Stimulated activated effector memory CD8-positive, alpha-beta T cell treated with anti-CD3 and anti-CD28 coated beads, Interleukin-12 subunit alpha, Interleukin-12 subunit beta, amount 100 ng/mL, for 72 hours (primary cell): ENCODE results near the gene KAT6B.
A peak's percentile ranks its signal among the peaks of the same experiment; 100 is the strongest.

Experiments
- ATAC-seq: fragments of 150-1000 bp; cut with Tn5 transposase; 2 replicates; pipeline ENCODE4 v1.10.0; 2021
- DNase-seq, 2 donors: peaks; one replicate each; pipeline ENCODE4 v3.0.0; 2021 to 2022; ENCODE audit warnings: low spot score in 2 of 2
- H3K27ac Mint-ChIP-seq: one replicate; pipeline ENCODE4 v1.8.0; 2022; ENCODE audit warnings: mild to moderate bottlenecking, mixed read lengths
- H3K36me3 Mint-ChIP-seq: one replicate; pipeline ENCODE4 v1.8.0; 2022; ENCODE audit warnings: mild to moderate bottlenecking, mixed read lengths
- H3K4me1 Mint-ChIP-seq: one replicate; pipeline ENCODE4 v1.8.0; 2022; ENCODE audit warnings: mixed read lengths
- H3K4me3 Mint-ChIP-seq: one replicate; pipeline ENCODE4 v1.8.0; 2022; ENCODE audit warnings: mild to moderate bottlenecking, mixed read lengths
- H3K9me3 Mint-ChIP-seq: one replicate; pipeline ENCODE4 v1.8.0; 2022; ENCODE audit warnings: mixed read lengths

KAT6B gene

GRCh38 chr10:74925291-74925690, 98.9 kb downstream of the KAT6B start:
- Mint-ChIP-seq H3K9me3 (no peaks in the 10 kb centered on the region), H3K27ac (no peak overlapping the region), H3K4me3 (no peak overlapping the region), H3K4me1 (peaks cover 29% of the 10 kb centered on the region), H3K36me3 (no peaks in the 10 kb centered on the region)
- ATAC-seq, result no peak
- no peak for DNase-seq

- H3K9me3 Mint-ChIP-seq, result no peaks in the 10 kb centered on the region
- no peaks in the 10 kb centered on the region for H3K36me3 Mint-ChIP-seq
- no peak for DNase-seq
- H3K27ac Mint-ChIP-seq, result no peak overlapping the region
- ATAC-seq, result no peak
- H3K4me1 Mint-ChIP-seq, result peaks cover 29% of the 10 kb centered on the region
- H3K4me3 Mint-ChIP-seq, result no peak overlapping the region
Observed at GRCh38 chr10:74925708-74926107, 99.3 kb downstream of the KAT6B start.

DNA sequence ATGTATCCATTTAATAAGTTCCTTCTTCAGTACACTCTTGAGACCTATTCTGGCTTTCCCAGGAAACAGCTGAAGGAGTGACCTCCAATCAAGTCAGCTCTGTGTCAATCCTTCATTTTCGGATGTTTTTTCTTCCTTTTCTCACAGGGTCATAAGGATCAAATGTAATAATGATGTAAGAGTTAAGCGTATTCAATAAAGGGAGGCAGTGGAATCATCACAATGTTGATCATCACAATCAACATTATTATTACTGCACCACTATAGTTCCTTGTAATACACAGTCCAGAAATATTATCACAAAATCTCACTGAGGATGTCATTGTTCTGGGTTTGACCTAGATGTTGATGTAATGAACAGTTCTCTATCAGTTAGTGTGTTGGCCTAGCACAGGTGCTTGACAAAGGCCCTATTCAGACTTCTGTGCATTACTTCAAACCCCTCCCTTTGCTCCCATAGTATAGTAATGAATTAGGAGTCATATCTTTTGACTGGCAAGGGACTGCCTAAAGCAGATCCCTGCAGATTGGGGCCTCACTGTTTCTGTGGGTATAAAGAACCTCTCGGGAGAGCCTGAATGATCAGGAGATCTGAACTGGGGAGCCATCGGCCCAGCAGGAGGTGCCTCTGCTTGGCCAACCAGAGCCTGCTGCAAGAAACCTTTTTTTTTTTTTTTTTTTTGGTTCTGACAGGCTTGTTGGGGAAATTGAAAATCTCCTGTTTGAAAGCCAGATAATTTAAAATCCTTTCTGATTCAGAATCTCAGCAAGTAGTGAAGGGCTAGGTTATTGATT, 100.6 kb downstream of the KAT6B start:
- ATAC-seq, result no peak
- no peak overlapping the region for H3K4me3 Mint-ChIP-seq
- no peaks in the 10 kb centered on the region for H3K9me3 Mint-ChIP-seq
- H3K36me3 Mint-ChIP-seq, result no peaks in the 10 kb centered on the region
- peaks cover 27% of the 10 kb centered on the region for H3K4me1 Mint-ChIP-seq
- no peak for DNase-seq
- peak overlapping the region; percentile 13 for H3K27ac Mint-ChIP-seq

DNA sequence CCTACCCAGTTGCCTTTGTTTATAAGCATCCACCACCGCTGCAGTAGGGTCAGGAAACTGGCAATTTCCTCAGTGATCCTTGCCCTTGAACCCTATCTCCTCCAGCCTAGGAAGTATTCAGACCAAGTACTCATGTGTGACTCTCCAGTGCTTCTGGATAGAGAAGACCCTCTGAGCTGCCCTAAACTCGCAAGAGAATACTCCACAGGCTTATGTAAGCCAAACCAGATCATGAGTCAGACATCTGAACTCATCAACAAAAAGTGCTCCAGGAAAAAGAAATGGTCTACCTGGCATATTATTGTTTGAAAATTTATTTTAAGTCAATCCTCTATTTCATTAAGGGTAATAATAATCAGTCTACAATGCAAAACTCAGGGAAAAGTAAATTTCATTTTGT, 101.3 kb downstream of the KAT6B start:
- Mint-ChIP-seq H3K4me1 (peaks cover 29% of the 10 kb centered on the region), H3K4me3 (no peak overlapping the region), H3K9me3 (no peaks in the 10 kb centered on the region), H3K36me3 (no peaks in the 10 kb centered on the region), H3K27ac (peak overlapping the region; percentile 13)
- DNase-seq, result no peak
- ATAC-seq, result no peak

- ATAC-seq (no peak), DNase-seq (no peak)
- H3K36me3 Mint-ChIP-seq, result no peaks in the 10 kb centered on the region
- H3K4me1 Mint-ChIP-seq, result peaks cover 28% of the 10 kb centered on the region
- no peak overlapping the region for H3K4me3 Mint-ChIP-seq
- H3K9me3 Mint-ChIP-seq, result no peaks in the 10 kb centered on the region
- no peak overlapping the region for H3K27ac Mint-ChIP-seq
Observed at GRCh38 chr10:74928742-74929191, 102.4 kb downstream of the KAT6B start.

GRCh38 chr10:74929197-74929596, 102.8 kb downstream of the KAT6B start:
- peaks cover 27% of the 10 kb centered on the region for H3K4me1 Mint-ChIP-seq
- H3K9me3 Mint-ChIP-seq, result no peaks in the 10 kb centered on the region
- H3K36me3 Mint-ChIP-seq, result no peaks in the 10 kb centered on the region
- no peak overlapping the region for H3K4me3 Mint-ChIP-seq
- DNase-seq, result no peak
- H3K27ac Mint-ChIP-seq, result no peak overlapping the region
- ATAC-seq, result no peak

DNA sequence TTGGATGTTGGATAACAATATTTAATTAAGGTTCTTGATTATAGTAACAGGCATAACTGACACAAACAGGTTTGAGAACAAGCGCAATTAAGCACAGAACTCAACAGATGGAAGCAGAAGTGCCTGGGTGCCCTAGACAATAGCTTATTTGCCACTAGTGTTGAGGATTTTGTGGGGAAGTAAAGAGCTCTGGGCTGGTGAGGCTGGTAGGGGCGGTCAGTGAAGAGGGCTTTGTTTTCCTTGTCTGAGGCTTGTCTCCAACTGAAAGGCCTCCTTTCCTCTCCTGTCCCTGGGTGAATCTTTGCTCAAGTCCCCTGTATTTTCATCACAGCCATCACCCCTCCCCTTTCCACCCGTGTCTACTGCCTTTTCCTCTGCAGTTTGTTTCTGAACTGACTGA, 104.6 kb downstream of the KAT6B start:
- Mint-ChIP-seq H3K36me3 (no peaks in the 10 kb centered on the region), H3K9me3 (no peaks in the 10 kb centered on the region), H3K27ac (no peak overlapping the region), H3K4me1 (peaks cover 35% of the 10 kb centered on the region), H3K4me3 (no peak overlapping the region)
- DNase-seq, result no peak
- ATAC-seq, result no peak

DNA sequence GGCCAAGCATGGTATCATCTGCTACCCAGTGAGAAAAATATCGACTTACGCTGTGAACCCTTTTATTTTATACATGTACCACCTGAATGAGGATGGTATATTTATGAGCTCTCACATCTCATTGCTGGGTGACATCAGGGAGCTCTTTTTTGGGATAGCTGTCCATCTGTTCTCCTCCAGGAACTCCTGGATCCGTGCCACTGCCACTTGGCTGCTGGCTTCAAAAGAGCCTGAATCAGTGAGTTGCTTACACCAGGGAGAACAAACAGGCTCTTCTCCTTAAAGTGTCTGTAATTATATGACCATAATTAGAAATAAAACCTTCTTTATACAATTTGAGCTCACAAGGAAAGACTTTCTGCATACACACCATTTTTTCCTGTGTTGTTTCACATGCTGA, 106.2 kb downstream of the KAT6B start:
- H3K4me3 Mint-ChIP-seq, result no peak overlapping the region
- ATAC-seq (no peak), DNase-seq (no peak)
- H3K4me1 Mint-ChIP-seq, result peaks cover 35% of the 10 kb centered on the region
- peak overlapping the region; percentile 70 for H3K27ac Mint-ChIP-seq
- no peaks in the 10 kb centered on the region for H3K36me3 Mint-ChIP-seq
- H3K9me3 Mint-ChIP-seq, result no peaks in the 10 kb centered on the region

DNA sequence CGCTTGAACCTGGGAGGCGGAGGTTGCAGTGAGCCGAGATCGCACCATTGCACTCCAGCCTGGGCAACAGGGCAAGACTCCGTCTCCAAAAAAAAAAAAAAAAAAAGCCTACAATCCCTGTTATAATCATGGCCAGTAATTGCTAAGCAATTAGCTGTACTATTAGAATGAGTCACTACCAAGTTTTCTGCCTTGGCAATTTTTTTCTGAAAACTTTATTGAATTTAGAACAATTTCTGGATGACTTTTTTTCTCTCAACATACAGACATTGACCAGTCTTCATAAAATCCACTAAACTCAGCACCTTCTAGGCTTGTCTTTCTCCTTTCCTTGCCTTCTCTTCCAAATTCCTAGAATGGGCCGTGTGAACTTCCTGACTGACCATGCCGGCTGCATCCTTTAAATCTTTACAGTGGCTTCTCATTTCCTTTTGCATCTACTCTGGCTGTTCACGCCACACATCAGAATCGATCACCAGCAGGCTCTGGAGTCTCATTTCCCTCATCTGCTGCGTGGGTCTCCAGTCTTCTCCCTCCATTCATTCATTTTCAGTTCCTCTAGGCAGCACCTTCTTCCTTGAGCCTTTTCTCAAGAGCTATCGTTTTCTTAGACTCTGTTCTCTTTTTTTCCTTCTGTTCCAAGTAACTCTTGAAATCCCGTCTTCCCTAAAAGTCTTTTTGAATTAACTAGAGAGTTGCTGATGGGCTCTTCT, 107.9 kb downstream of the KAT6B start:
- no peak for ATAC-seq
- peaks cover 37% of the 10 kb centered on the region for H3K4me1 Mint-ChIP-seq
- no peaks in the 10 kb centered on the region for H3K36me3 Mint-ChIP-seq
- DNase-seq, result no peak
- no peaks in the 10 kb centered on the region for H3K9me3 Mint-ChIP-seq
- H3K27ac Mint-ChIP-seq, result no peak overlapping the region
- no peak overlapping the region for H3K4me3 Mint-ChIP-seq

DNA sequence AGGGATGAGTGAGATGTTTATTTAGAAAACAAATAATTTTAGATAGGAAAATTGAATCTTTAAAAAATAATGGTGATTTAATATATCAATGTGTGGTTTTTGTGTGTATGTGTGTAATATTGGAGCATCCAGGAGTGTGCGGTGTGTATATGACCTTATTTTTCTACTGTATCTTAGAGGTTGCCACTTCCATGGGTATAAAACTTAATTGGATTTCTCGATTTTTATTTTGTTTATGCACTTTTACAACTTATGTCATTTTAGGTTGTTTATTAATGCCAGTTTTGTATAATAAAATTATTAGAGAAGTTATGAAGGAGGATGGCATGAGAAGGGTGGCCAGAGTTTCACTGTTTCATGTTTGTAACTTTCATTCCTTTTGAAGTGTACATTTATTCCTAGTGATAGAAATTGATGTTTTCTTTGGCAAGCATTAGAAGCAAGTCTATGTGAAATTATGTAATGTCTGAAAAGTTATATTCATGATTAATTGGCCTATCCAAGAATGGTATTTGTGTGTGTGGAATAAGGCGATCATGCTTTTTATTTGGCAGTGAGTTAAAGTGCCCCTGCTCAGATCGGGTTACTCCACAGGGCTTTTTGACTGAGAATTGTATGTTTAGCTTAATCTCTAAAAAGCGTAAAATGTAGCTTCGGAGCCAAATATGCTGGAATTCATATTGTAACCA, 110.3 kb downstream of the KAT6B start:
- H3K4me3 Mint-ChIP-seq, result no peak overlapping the region
- DNase-seq (no peak), ATAC-seq (no peak)
- no peaks in the 10 kb centered on the region for H3K9me3 Mint-ChIP-seq
- peaks cover 43% of the 10 kb centered on the region for H3K4me1 Mint-ChIP-seq
- H3K27ac Mint-ChIP-seq, result no peak overlapping the region
- H3K36me3 Mint-ChIP-seq, result no peaks in the 10 kb centered on the region

DNA sequence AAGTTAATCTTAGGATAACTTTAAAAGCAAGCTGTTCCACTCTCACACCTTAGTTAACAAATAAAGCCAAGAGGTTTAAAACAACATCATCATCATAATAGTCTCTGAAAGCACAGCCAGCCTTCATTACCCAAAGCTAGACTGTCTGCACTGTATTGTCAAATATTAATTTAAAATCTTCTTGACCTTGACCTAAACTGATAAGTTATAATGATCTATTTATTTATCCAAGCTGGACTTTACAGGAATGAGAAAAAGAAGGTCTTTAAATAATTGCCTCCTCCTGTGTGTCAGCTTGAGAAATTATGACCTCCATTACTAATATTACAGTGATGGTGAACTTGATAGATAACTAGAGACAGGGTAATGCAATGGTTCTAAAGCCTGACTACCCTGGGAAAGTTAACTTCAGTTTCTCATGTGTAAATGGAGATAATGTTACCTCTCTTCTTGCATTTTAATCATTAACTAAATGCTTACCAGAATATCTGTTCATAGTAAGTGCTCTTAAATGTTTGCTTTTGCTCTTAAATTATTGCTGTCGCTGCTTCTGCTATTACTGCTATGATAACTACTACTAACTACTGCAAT, 111.0 kb downstream of the KAT6B start:
- DNase-seq, result no peak
- ATAC-seq, result no peak
- Mint-ChIP-seq H3K36me3 (no peaks in the 10 kb centered on the region), H3K9me3 (no peaks in the 10 kb centered on the region), H3K4me1 (peaks cover 37% of the 10 kb centered on the region), H3K27ac (peak overlapping the region; percentile 55), H3K4me3 (no peak overlapping the region)

- DNase-seq (no peak), ATAC-seq (no peak)
- Mint-ChIP-seq H3K36me3 (no peaks in the 10 kb centered on the region), H3K27ac (no peak overlapping the region), H3K9me3 (no peaks in the 10 kb centered on the region), H3K4me3 (no peak overlapping the region), H3K4me1 (peaks cover 17% of the 10 kb centered on the region)
Observed at GRCh38 chr10:74944205-74944604, 117.8 kb downstream of the KAT6B start.

- peaks cover 22% of the 10 kb centered on the region for H3K4me1 Mint-ChIP-seq
Observed at GRCh38 chr10:74947781-74948401, 121.5 kb downstream of the KAT6B start.

DNA sequence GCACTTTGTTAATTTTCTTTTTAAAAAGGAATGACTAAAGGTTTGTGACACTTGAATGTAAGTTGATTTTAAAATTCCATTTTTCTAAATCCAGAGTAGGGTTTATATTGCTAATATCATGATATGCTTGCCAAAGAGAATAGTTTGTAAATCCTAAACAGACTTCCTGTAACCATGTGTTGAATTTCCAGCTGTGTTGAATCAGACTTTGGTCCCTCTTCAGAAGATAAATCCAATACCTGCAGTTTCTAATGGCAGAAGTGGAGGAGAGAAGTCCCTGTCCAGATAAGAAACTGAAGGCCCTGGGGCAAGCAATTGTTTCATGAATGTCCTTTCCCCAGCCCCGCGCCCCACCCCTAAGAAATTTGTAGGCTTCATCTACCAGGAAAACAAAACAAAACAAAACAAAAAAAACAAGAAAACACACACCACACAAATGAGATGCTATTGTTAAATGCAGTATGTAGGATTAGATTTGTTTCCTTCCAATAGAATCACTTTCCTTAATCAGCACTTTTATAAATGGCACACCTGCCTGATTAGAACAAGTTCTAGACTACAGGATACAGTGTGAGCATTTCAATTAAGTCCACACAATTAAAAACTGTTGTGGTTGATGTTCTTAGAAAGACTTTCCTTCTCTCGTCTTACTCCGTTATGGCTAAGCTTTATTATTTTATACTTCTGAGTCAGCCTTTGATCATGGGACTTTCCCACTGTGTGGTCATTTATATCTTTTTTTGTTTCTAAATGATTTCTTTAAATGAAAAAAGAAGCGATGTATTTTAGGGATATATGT, 122.8 kb downstream of the KAT6B start:
- Mint-ChIP-seq H3K27ac (peak overlapping the region; percentile 29), H3K36me3 (no peaks in the 10 kb centered on the region), H3K9me3 (no peaks in the 10 kb centered on the region), H3K4me3 (no peak overlapping the region), H3K4me1 (peaks cover 29% of the 10 kb centered on the region)
- no peak for DNase-seq
- peak; percentile 95 for ATAC-seq

More at GRCh38 chr10:74947781-74948401, 121.5 kb downstream of the KAT6B start:
- Mint-ChIP-seq H3K27ac (no peak overlapping the region), H3K9me3 (no peaks in the 10 kb centered on the region), H3K36me3 (no peaks in the 10 kb centered on the region), H3K4me3 (no peak overlapping the region)
- DNase-seq, result no peak
- ATAC-seq, result no peak
